Measurements from ENCODE around the gene ASIP. TPM values are rescaled to one million over a fixed set of nuclear protein-coding genes. Genes with fewer than 3 reads are reported as not detected.
A peak's percentile ranks its signal among the peaks of the same experiment; 100 is the strongest.

The ASIP gene
- total and polyA plus RNA-seq, 7 donors, result 0.06 to 0.68 (median 0.40) TPM; not detected in 4

DNA sequence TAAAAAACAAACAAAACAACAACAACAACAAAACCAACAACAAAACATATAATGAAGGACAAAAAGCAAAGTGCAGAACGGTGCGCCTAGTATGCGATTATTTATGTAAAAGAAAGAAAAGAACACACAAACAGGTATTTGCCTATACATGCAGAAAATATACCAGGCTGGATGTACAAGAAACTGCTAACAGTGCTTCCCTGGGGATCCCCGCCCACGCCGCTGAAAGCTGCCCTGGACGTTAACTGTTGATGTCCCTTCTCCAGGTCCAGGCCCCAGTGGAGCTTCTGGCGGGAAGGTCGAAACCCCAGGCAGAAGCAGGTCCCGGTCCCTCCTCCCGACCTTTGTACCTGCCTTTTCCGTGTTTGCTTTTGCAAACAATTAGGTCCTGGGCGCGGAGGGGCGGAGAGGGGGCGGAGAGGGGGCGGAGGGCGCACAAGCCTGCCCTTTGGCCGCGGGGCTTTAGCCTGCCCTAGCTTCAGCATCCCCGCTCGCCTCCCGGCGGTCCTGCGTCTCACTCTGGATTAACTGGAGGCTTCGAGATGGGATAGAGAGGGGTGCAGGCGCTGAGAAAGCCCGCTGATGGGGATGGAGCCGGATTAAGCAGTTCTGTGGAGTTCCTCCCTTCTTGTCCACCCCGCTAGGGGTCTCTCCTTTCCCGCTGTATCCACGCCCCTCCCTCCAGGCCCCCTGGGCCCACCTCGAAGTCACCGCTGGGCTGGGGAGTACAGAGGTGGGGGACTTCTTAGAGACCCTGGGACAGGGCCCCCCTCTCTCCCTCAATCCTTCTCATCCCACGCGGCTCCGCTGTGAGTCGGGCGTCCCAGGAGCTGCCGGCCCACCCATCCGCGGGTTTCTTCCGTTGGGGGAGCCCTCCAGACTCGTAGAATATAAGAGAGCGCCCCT, 70.1 kb downstream of the ASIP start:
- Histone ChIP-seq H3K27ac (no peak overlapping the region), H3K4me3 (peak overlapping the region; percentile 1), H3K27me3 (ENCODE audit: insufficient read depth in 3 of 3, low read length in 2 of 3) (peaks cover 0 to 11% (median 4%) of the 10 kb centered on the region in 3 donors), H3K36me3 (ENCODE audit: insufficient read depth in 1 of 2, low read depth in 1 of 2) (no peaks in the 10 kb centered on the region), H3K9me3 (no peaks in the 10 kb centered on the region), H3K4me1 (peaks cover 5% of the 10 kb centered on the region)
- 21 to 24% (median 24%) methylated on average over 44 to 45 of the region's 45 CpGs for WGBS, 3 donors
- ATAC-seq (no peak), DNase-seq (no peak)
- intact Hi-C loops (cut with DNase I), result loop anchor here (1.0 to 10.0 kb wide), 8 partner anchors 163 to 463 kb away; partner anchors contain the start of genes DYNLRB1 (in 1 of the 2) and TP53INP2 (in 1 of the 2)
- TF ChIP-seq, protein P1, sequence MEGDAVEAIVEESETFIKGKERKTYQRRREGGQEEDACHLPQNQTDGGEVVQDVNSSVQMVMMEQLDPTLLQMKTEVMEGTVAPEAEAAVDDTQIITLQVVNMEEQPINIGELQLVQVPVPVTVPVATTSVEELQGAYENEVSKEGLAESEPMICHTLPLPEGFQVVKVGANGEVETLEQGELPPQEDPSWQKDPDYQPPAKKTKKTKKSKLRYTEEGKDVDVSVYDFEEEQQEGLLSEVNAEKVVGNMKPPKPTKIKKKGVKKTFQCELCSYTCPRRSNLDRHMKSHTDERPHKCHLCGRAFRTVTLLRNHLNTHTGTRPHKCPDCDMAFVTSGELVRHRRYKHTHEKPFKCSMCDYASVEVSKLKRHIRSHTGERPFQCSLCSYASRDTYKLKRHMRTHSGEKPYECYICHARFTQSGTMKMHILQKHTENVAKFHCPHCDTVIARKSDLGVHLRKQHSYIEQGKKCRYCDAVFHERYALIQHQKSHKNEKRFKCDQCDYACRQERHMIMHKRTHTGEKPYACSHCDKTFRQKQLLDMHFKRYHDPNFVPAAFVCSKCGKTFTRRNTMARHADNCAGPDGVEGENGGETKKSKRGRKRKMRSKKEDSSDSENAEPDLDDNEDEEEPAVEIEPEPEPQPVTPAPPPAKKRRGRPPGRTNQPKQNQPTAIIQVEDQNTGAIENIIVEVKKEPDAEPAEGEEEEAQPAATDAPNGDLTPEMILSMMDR (IDR thresholded peaks at IDR 0.05), result no peak

- peaks cover 0 to 11% (median 4%) of the 10 kb centered on the region in 3 donors for H3K27me3 ChIP-seq (ENCODE audit: insufficient read depth in 3 of 3, low read length in 2 of 3)
- intact Hi-C loops (cut with DNase I), result loop anchor here (1.0 to 10.0 kb wide), 8 partner anchors 163 to 463 kb away; partner anchors contain the start of genes DYNLRB1 (in 1 of the 2) and TP53INP2 (in 1 of the 2)
- TF ChIP-seq, protein P1 (IDR thresholded peaks at IDR 0.05), result no peak
- H3K27ac ChIP-seq, result no peak overlapping the region
- no peaks in the 10 kb centered on the region for H3K9me3 ChIP-seq
- no peak overlapping the region for H3K4me3 ChIP-seq
- H3K36me3 ChIP-seq (ENCODE audit: insufficient read depth in 1 of 2, low read depth in 1 of 2), result no peaks in the 10 kb centered on the region
- ATAC-seq, result peak in 3 of 4 donors; percentile 9 to 14 (median 11)
- 13 to 18% (median 13%) methylated on average over 11 of the region's 11 CpGs for WGBS, 3 donors
- H3K4me1 ChIP-seq, result peaks cover 5% of the 10 kb centered on the region
- DNase-seq, result no peak
These were observed 70.8 kb downstream of the ASIP start for GRCh38 chr20:34312024-34312460.

GRCh38 chr20:34312544-34313217, 71.5 kb downstream of the ASIP start:
- H3K9me3 ChIP-seq, result no peaks in the 10 kb centered on the region
- H3K27me3 ChIP-seq (ENCODE audit: insufficient read depth in 3 of 3, low read length in 2 of 3), result peaks cover 0 to 11% (median 4%) of the 10 kb centered on the region in 3 donors
- peaks cover 5% of the 10 kb centered on the region for H3K4me1 ChIP-seq
- no peak overlapping the region for H3K27ac ChIP-seq
- peak; percentile 99 to 100 (median 100) for ATAC-seq
- peak; percentile 81 to 91 for DNase-seq
- H3K4me3 ChIP-seq, result no peak overlapping the region
- intact Hi-C loops (cut with DNase I), result loop anchor here (1.0 to 10.0 kb wide), 8 partner anchors 162 to 462 kb away; partner anchors contain the start of genes DYNLRB1 (in 1 of the 2) and TP53INP2 (in 1 of the 2)
- TF ChIP-seq, protein P1 (IDR thresholded peaks at IDR 0.05), result peak; percentile 99
- H3K36me3 ChIP-seq (ENCODE audit: insufficient read depth in 1 of 2, low read depth in 1 of 2), result no peaks in the 10 kb centered on the region
- 9 to 10% (median 9%) methylated on average over 14 of the region's 14 CpGs for WGBS, 3 donors

DNA sequence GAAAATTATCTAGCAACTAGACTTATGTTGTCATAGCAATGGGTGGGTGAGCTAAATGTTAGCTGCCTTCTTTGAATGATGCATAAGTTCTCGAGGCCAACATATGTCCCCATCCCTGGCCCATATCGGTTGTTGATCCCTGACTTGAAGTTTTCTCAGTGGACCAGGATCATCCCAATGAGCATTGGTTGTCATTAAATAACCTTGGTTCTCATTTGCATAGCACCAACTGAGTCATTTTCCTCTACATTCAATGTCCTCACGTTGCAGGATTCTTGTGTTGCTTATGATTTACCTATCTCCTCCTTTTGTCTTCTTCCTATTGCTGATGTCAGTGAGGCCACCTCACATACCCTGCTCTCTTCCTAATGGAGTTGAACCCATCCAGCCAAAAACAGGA, 74.0 kb downstream of the ASIP start:
- no peak for ATAC-seq
- TF ChIP-seq, protein P1 (IDR thresholded peaks at IDR 0.05), result no peak
- H3K4me1 ChIP-seq, result peaks cover 5% of the 10 kb centered on the region
- H3K27me3 ChIP-seq (ENCODE audit: insufficient read depth in 3 of 3, low read length in 2 of 3), result peaks cover 0 to 11% (median 4%) of the 10 kb centered on the region in 3 donors
- no peaks in the 10 kb centered on the region for H3K36me3 ChIP-seq (ENCODE audit: insufficient read depth in 1 of 2, low read depth in 1 of 2)
- no peaks in the 10 kb centered on the region for H3K9me3 ChIP-seq
- intact Hi-C loops (cut with DNase I), result loop anchor here (10.0 kb wide), 4 partner anchors 160 to 460 kb away; partner anchors contain the start of gene TP53INP2 (in 1 of the 2)
- 85 to 91% (median 86%) methylated on average over 3 of the region's 3 CpGs for WGBS, 3 donors
- DNase-seq, result no peak
- H3K4me3 ChIP-seq, result no peak overlapping the region
- H3K27ac ChIP-seq, result no peak overlapping the region
